CD4-positive, alpha-beta T cell treated with Interleukin-4 for 1 hour (primary cell): Measurements from ENCODE around the gene TPCN2.
"Not testable (repeated sequence)": the region's sequence is repeated elsewhere in the genome, so short reads cannot be mapped to it uniquely, and the experiment has no call there.

ENCODE experiments used
- DNase-seq, 2 donors: peaks; one replicate each; pipeline ENCODE4 v3.0.0-alpha.2; 2020 to 2022

Gene TPCN2

GRCh38 chr11:69132301-69132670, 83.6 kb downstream of the TPCN2 start:
- no peak for DNase-seq

GRCh38 chr11:69133251-69133650, 84.5 kb downstream of the TPCN2 start:
- no peak for DNase-seq

- not testable (repeated sequence) for DNase-seq
These were observed 85.5 kb downstream of the TPCN2 start for GRCh38 chr11:69134182-69134581.

GRCh38 chr11:69134957-69135356, 86.2 kb downstream of the TPCN2 start:
- no peak for DNase-seq

- DNase-seq: no peak
These were observed 87.0 kb downstream of the TPCN2 start for GRCh38 chr11:69135420-69136363.

GRCh38 chr11:69136471-69136870, 87.7 kb downstream of the TPCN2 start:
- DNase-seq: no peak

GRCh38 chr11:69137151-69137844, 88.6 kb downstream of the TPCN2 start:
- no peak for DNase-seq

GRCh38 chr11:69138265-69138664, 89.5 kb downstream of the TPCN2 start:
- DNase-seq: no peak

- DNase-seq: not testable (repeated sequence)
These were observed 91.4 kb downstream of the TPCN2 start for GRCh38 chr11:69140161-69140560.

- no peak for DNase-seq
These were observed 91.9 kb downstream of the TPCN2 start for GRCh38 chr11:69140635-69141034.

GRCh38 chr11:69141742-69142141, 93.0 kb downstream of the TPCN2 start:
- no peak for DNase-seq

- DNase-seq: no peak
These were observed 94.2 kb downstream of the TPCN2 start for GRCh38 chr11:69142895-69143294.

- no peak for DNase-seq
These were observed 95.8 kb downstream of the TPCN2 start for GRCh38 chr11:69144316-69145049.

GRCh38 chr11:69145050-69145380, 96.3 kb downstream of the TPCN2 start:
- no peak for DNase-seq

- DNase-seq: no peak
These were observed 99.6 kb downstream of the TPCN2 start for GRCh38 chr11:69148377-69148762.

- no peak for DNase-seq
These were observed 100.1 kb downstream of the TPCN2 start for GRCh38 chr11:69148806-69149205.

- DNase-seq: not testable (repeated sequence)
These were observed 100.8 kb downstream of the TPCN2 start for GRCh38 chr11:69149338-69150045.

- DNase-seq: no peak
These were observed 101.4 kb downstream of the TPCN2 start for GRCh38 chr11:69150175-69150574.

- DNase-seq: no peak
These were observed 103.1 kb downstream of the TPCN2 start for GRCh38 chr11:69151836-69152235.

- no peak for DNase-seq
These were observed 104.1 kb downstream of the TPCN2 start for GRCh38 chr11:69152733-69153421.

GRCh38 chr11:69153661-69154060, 104.9 kb downstream of the TPCN2 start:
- DNase-seq: no peak

GRCh38 chr11:69154211-69154913, 105.6 kb downstream of the TPCN2 start:
- DNase-seq: no peak
